ENCODE results near the gene GRM8.

The GRM8 gene

GRCh38 chr7:126699707-126700106, 553.0 kb downstream of the GRM8 start:
- TF ChIP-seq ZFX (IDR thresholded peaks at IDR 0.05) = no peak
- no peak for TF ChIP-seq CTCF (conservative IDR thresholded peaks at IDR 0.05)
- H3K27ac ChIP-seq = no peak overlapping the region

GRCh38 chr7:126698909-126699308, 553.8 kb downstream of the GRM8 start:
- H3K27ac ChIP-seq = no peak overlapping the region
- no peak for TF ChIP-seq ZFX (IDR thresholded peaks at IDR 0.05)
- TF ChIP-seq CTCF (conservative IDR thresholded peaks at IDR 0.05) = no peak

GRCh38 chr7:126698446-126698845, 554.3 kb downstream of the GRM8 start:
- TF ChIP-seq ZFX (IDR thresholded peaks at IDR 0.05) = no peak
- no peak for TF ChIP-seq CTCF (conservative IDR thresholded peaks at IDR 0.05)
- H3K27ac ChIP-seq = no peak overlapping the region

- H3K27ac ChIP-seq = no peak overlapping the region
- TF ChIP-seq ZFX (IDR thresholded peaks at IDR 0.05) (no peak), CTCF (conservative IDR thresholded peaks at IDR 0.05) (no peak)
These were observed 556.3 kb downstream of the GRM8 start for GRCh38 chr7:126696256-126697038.

GRCh38 chr7:126690848-126691751, 561.6 kb downstream of the GRM8 start:
- TF ChIP-seq CTCF (conservative IDR thresholded peaks at IDR 0.05) = no peak
- TF ChIP-seq ZFX (IDR thresholded peaks at IDR 0.05) = no peak
- H3K27ac ChIP-seq = no peak overlapping the region

- H3K27ac ChIP-seq = no peak overlapping the region
- TF ChIP-seq ZFX (IDR thresholded peaks at IDR 0.05) (no peak), CTCF (conservative IDR thresholded peaks at IDR 0.05) (no peak)
These were observed 562.6 kb downstream of the GRM8 start for GRCh38 chr7:126690104-126690503.

- H3K27ac ChIP-seq = no peak overlapping the region
- no peak for TF ChIP-seq ZFX (IDR thresholded peaks at IDR 0.05)
- TF ChIP-seq CTCF (conservative IDR thresholded peaks at IDR 0.05) = no peak
These were observed 563.7 kb downstream of the GRM8 start for GRCh38 chr7:126689037-126689436.
